Measurements from ENCODE around the gene MBNL1. TPM values are rescaled to one million over a fixed set of nuclear protein-coding genes. Genes with fewer than 3 reads are reported as not detected.
A peak's percentile ranks its signal among the peaks of the same experiment; 100 is the strongest.

The MBNL1 gene
- polyA plus RNA-seq, 3 donors: 190 to 204 (median 191) TPM

- Histone ChIP-seq H3K9ac (ENCODE audit: insufficient read depth, low read length, poor library complexity, severe bottlenecking) (no peak overlapping the region), H3K4me1 (ENCODE audit: control insufficient read depth in 1 of 2, insufficient read depth in 2 of 2, low read length in 2 of 2) (peaks cover 33 to 57% of the 10 kb centered on the region in 2 donors)
These were observed 19.3 kb downstream of the MBNL1 start for GRCh38 chr3:152287898-152288576.

DNA sequence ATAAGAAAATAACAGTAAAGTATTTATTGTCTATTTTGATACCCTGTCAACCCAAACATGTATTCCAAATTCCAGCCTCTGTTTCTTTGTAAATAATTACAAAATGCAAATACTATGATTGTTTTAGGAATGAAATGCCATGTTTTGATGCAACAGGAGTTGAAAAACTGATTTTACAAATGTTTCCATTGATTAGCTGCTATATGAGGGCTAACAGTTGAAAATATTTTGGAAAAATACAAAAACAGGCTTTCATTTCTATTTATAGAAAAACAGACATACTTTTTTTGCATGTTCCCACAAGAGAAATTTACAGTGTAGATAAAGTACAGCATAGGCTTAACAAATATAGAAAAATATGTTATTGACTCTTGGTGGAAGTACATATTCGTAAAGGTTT is 20.0 kb downstream of the MBNL1 start:
- Histone ChIP-seq H3K27me3 (ENCODE audit: control insufficient read depth in 2 of 2, insufficient read depth in 2 of 2, low read length in 2 of 2) (no peaks in the 10 kb centered on the region), H3K4me1 (ENCODE audit: control insufficient read depth in 1 of 2, insufficient read depth in 2 of 2, low read length in 2 of 2) (peaks cover 32 to 56% of the 10 kb centered on the region in 2 donors), H3K9ac (ENCODE audit: insufficient read depth, low read length, poor library complexity, severe bottlenecking) (no peak overlapping the region), H3K4me2 (replicated peaks; ENCODE audit: extremely low read depth, low read length, poor library complexity, severe bottlenecking) (no peak overlapping the region), H3K4me3 (replicated peaks in 1 of 3; ENCODE audit: low read depth in 2 of 3, low read length in 3 of 3) (no peak overlapping the region), H2AFZ (ENCODE audit: insufficient read depth, low read depth, low read length, poor library complexity, severe bottlenecking) (no peak overlapping the region), H4K20me1 (ENCODE audit: insufficient read depth, low read length) (peaks cover 96% of the 10 kb centered on the region), H3K27ac (ENCODE audit: low read depth in 1 of 2, low read length in 2 of 2) (peak overlapping the region in 1 of 2 donors; percentile 64), H3K79me2 (ENCODE audit: insufficient read depth, low read length) (peaks cover 97% of the 10 kb centered on the region), H3K36me3 (replicated peaks in 1 of 2; ENCODE audit: control insufficient read depth in 1 of 2, insufficient read depth in 2 of 2, low read length in 2 of 2) (no peaks in the 10 kb centered on the region), H3K9me3 (replicated peaks in 1 of 2; ENCODE audit: control insufficient read depth in 1 of 2, insufficient read depth in 1 of 2, low read length in 2 of 2) (no peaks in the 10 kb centered on the region)
- WGBS (ENCODE audit: insufficient coverage): no CpG with 5 or more reads among the region's 1 CpG
- H3K4me3 Mint-ChIP-seq: no peak overlapping the region
- peaks cover 0 to 2% of the 10 kb centered on the region in 2 donors for H3K36me3 Mint-ChIP-seq
- intact Hi-C loops (cut with micrococcal nuclease): no loop called here
- H3K27me3 Mint-ChIP-seq (ENCODE audit: low read depth in 3 of 3): no peaks in the 10 kb centered on the region
- H3K4me1 Mint-ChIP-seq: peaks cover 68% of the 10 kb centered on the region
- no peak for DNase-seq
- no peak overlapping the region for H3K27ac Mint-ChIP-seq
- H3K9me3 Mint-ChIP-seq: no peaks in the 10 kb centered on the region
- TF ChIP-seq CTCF (IDR thresholded peaks at IDR 0.05): no peak

More at GRCh38 chr3:152287898-152288576, 19.3 kb downstream of the MBNL1 start:
- intact Hi-C loops (cut with micrococcal nuclease): no loop called here
- no peak overlapping the region for H2AFZ ChIP-seq (ENCODE audit: insufficient read depth, low read depth, low read length, poor library complexity, severe bottlenecking)
- no CpG with 5 or more reads among the region's 6 CpGs for WGBS (ENCODE audit: insufficient coverage)
- H3K27ac ChIP-seq (ENCODE audit: low read depth in 1 of 2, low read length in 2 of 2): peak overlapping the region in 1 of 2 donors; percentile 57
- Mint-ChIP-seq H3K4me3 (no peak overlapping the region), H3K27me3 (ENCODE audit: low read depth in 3 of 3) (no peaks in the 10 kb centered on the region), H3K27ac (peak overlapping the region in 5 of 7 donors; percentile 5 to 65 (median 38)), H3K36me3 (peaks cover 0 to 2% of the 10 kb centered on the region in 2 donors), H3K4me1 (peaks cover 70% of the 10 kb centered on the region), H3K9me3 (no peaks in the 10 kb centered on the region)
- H3K4me2 ChIP-seq (replicated peaks; ENCODE audit: extremely low read depth, low read length, poor library complexity, severe bottlenecking): peak overlapping the region; percentile 0
- no peaks in the 10 kb centered on the region for H3K27me3 ChIP-seq (ENCODE audit: control insufficient read depth in 2 of 2, insufficient read depth in 2 of 2, low read length in 2 of 2)
- peaks cover 97% of the 10 kb centered on the region for H3K79me2 ChIP-seq (ENCODE audit: insufficient read depth, low read length)
- peaks cover 96% of the 10 kb centered on the region for H4K20me1 ChIP-seq (ENCODE audit: insufficient read depth, low read length)
- no peak for TF ChIP-seq CTCF (IDR thresholded peaks at IDR 0.05)
- H3K4me3 ChIP-seq (replicated peaks in 1 of 3; ENCODE audit: low read depth in 2 of 3, low read length in 3 of 3): no peak overlapping the region
- DNase-seq: no peak
- no peaks in the 10 kb centered on the region for H3K36me3 ChIP-seq (replicated peaks in 1 of 2; ENCODE audit: control insufficient read depth in 1 of 2, insufficient read depth in 2 of 2, low read length in 2 of 2)
- H3K9me3 ChIP-seq (replicated peaks in 1 of 2; ENCODE audit: control insufficient read depth in 1 of 2, insufficient read depth in 1 of 2, low read length in 2 of 2): no peaks in the 10 kb centered on the region
